H9 (cell line): ENCODE measurements around the gene FBXL19. TPM values are rescaled to one million over a fixed set of nuclear protein-coding genes. Genes with fewer than 3 reads are reported as not detected.

Experiments
- DNase-seq: peaks from one replicate; pipeline ENCODE4 v3.0.0-alpha.2; 2017
- H2AFZ ChIP-seq: one replicate; pipeline ENCODE4 v1.6.1; 2013; ENCODE audit warnings: mild to moderate bottlenecking, low read length, control low read depth, moderate library complexity
- H2AK5ac ChIP-seq: 2 replicates; pipeline ENCODE4 v1.6.1; 2013; ENCODE audit warnings: low read length, control low read depth, mixed read lengths; ENCODE audit not compliant: insufficient read length
- H2BK120ac ChIP-seq: one replicate; pipeline ENCODE4 v1.6.1; 2013; ENCODE audit warnings: low read depth, mild to moderate bottlenecking, low read length, control low read depth, inconsistent platforms; ENCODE audit not compliant: poor library complexity, severe bottlenecking
- H2BK12ac ChIP-seq: 2 replicates; pipeline ENCODE4 v1.6.1; 2013; ENCODE audit warnings: low read length, control low read depth, mixed read lengths, low read depth; ENCODE audit not compliant: insufficient read length
- H2BK15ac ChIP-seq: 2 replicates; pipeline ENCODE4 v1.6.1; 2013; ENCODE audit warnings: low read depth, low read length, control low read depth
- H2BK20ac ChIP-seq: one replicate; pipeline ENCODE4 v1.6.1; 2013; ENCODE audit warnings: low read depth, mild to moderate bottlenecking, low read length, control low read depth, inconsistent platforms; ENCODE audit not compliant: poor library complexity, severe bottlenecking
- H2BK5ac ChIP-seq: 2 replicates; pipeline ENCODE4 v1.6.1; 2013; ENCODE audit warnings: low read length, control low read depth, mixed read lengths; ENCODE audit not compliant: insufficient read length
- H3K14ac ChIP-seq: 2 replicates; pipeline ENCODE4 v1.6.1; 2013; ENCODE audit warnings: low read length, control low read depth; ENCODE audit not compliant: insufficient read depth
- H3K18ac ChIP-seq: 2 replicates; pipeline ENCODE4 v1.6.1; 2013; ENCODE audit warnings: low read depth, mild to moderate bottlenecking, mixed read lengths, low read length, control low read depth; ENCODE audit not compliant: insufficient read length
- H3K23ac ChIP-seq: 2 replicates; pipeline ENCODE4 v1.6.1; 2013; ENCODE audit warnings: low read length, control low read depth, mixed read lengths, low read depth; ENCODE audit not compliant: insufficient read length
- H3K23me2 ChIP-seq: 2 replicates; pipeline ENCODE4 v1.6.1; 2013; ENCODE audit warnings: low read depth, mild to moderate bottlenecking, mixed read lengths, low read length, control low read depth; ENCODE audit not compliant: insufficient read length, poor library complexity, severe bottlenecking
- H3K27ac ChIP-seq: 2 replicates; pipeline ENCODE4 v1.5.1; 2013; ENCODE audit warnings: low read length, control low read depth, mixed read lengths, low read depth; ENCODE audit not compliant: insufficient read length
- H3K27me3 ChIP-seq: 2 replicates; pipeline ENCODE4 v1.6.1; 2013; ENCODE audit warnings: low read length, control low read depth, inconsistent platforms; ENCODE audit not compliant: insufficient read depth
- H3K4ac ChIP-seq: 2 replicates; pipeline ENCODE4 v1.6.1; 2013; ENCODE audit warnings: low read depth, mild to moderate bottlenecking, control low read depth, inconsistent platforms, low read length, moderate library complexity
- H3K4me1 ChIP-seq: 2 replicates; pipeline ENCODE4 v1.6.1; 2013; ENCODE audit warnings: low read length, control low read depth, inconsistent platforms; ENCODE audit not compliant: insufficient read depth
- H3K4me2 ChIP-seq: 2 replicates; pipeline ENCODE4 v1.6.1; 2013; ENCODE audit warnings: low read length, control low read depth, mixed read lengths; ENCODE audit not compliant: insufficient read length, insufficient read depth
- H3K56ac ChIP-seq: 2 replicates; pipeline ENCODE4 v1.6.1; 2013; ENCODE audit warnings: low read depth, mild to moderate bottlenecking, mixed read lengths, low read length, control low read depth; ENCODE audit not compliant: insufficient read length
- H3K79me1 ChIP-seq: 2 replicates; pipeline ENCODE4 v1.6.1; 2013; ENCODE audit warnings: low read depth, mild to moderate bottlenecking, moderate library complexity, low read length, control low read depth, inconsistent platforms; ENCODE audit not compliant: insufficient read depth, poor library complexity, severe bottlenecking
- H3K79me2 ChIP-seq: 2 replicates; pipeline ENCODE4 v1.6.1; 2013; ENCODE audit warnings: low read length, control low read depth, inconsistent platforms; ENCODE audit not compliant: insufficient read depth
- H3K9ac ChIP-seq: 2 replicates; pipeline ENCODE4 v1.6.1; 2013; ENCODE audit warnings: low read length, control low read depth, mixed read lengths; ENCODE audit not compliant: insufficient read length; ENCODE audit errors: extremely low read depth
- H3K9me3 ChIP-seq: one replicate; pipeline ENCODE4 v1.6.1; 2013; ENCODE audit warnings: low read depth, low read length, inconsistent platforms; ENCODE audit not compliant: control insufficient read depth
- H3T11ph ChIP-seq: one replicate; pipeline ENCODE4 v1.6.1; 2013; ENCODE audit warnings: mild to moderate bottlenecking, low read length, control low read depth, inconsistent platforms
- H4K20me1 ChIP-seq: one replicate; pipeline ENCODE4 v1.6.1; 2013; ENCODE audit not compliant: control insufficient read depth, insufficient read length, insufficient read depth
- H4K5ac ChIP-seq: 2 replicates; pipeline ENCODE4 v1.6.1; 2013; ENCODE audit warnings: low read depth, mild to moderate bottlenecking, mixed read lengths, low read length, control low read depth; ENCODE audit not compliant: insufficient read length
- H4K8ac ChIP-seq: replicated peaks from 2 replicates; pipeline ENCODE4 v1.6.1; 2013; ENCODE audit warnings: low read length, control low read depth, mixed read lengths, low read depth; ENCODE audit not compliant: insufficient read length
- H4K91ac ChIP-seq: 2 replicates; pipeline ENCODE4 v1.6.1; 2013; ENCODE audit warnings: low read depth, mild to moderate bottlenecking, moderate library complexity, mixed read lengths, low read length, control low read depth; ENCODE audit not compliant: insufficient read length
- H3K27ac Mint-ChIP-seq, 3 experiments: 2 replicates in 2 of 3; 3 replicates in 1 of 3; pipeline ENCODE4 v1.8.0; 2020 to 2021; ENCODE audit warnings: mixed read lengths in 3 of 3, mild to moderate bottlenecking in 1 of 3, moderate library complexity in 1 of 3
- H3K27me3 Mint-ChIP-seq: 2 replicates; pipeline ENCODE4 v1.8.0; 2021; ENCODE audit warnings: low read depth, mild to moderate bottlenecking, moderate library complexity, mixed read lengths
- H3K36me3 Mint-ChIP-seq, 3 experiments: 2 replicates in 2 of 3; 3 replicates in 1 of 3; pipeline ENCODE4 v1.8.0; 2020 to 2021; ENCODE audit warnings: low read depth in 3 of 3, mixed read lengths in 3 of 3; ENCODE audit not compliant: insufficient read depth in 1 of 3
- H3K4me1 Mint-ChIP-seq, 2 experiments: 2 replicates each; pipeline ENCODE4 v1.8.0; 2020; ENCODE audit warnings: mixed read lengths in 2 of 2
- H3K4me3 Mint-ChIP-seq, 2 experiments: 2 replicates in 1 of 2; 3 replicates in 1 of 2; pipeline ENCODE4 v1.8.0; 2020 to 2021; ENCODE audit warnings: mild to moderate bottlenecking in 2 of 2, mixed read lengths in 2 of 2, moderate library complexity in 1 of 2
- H3K9me3 Mint-ChIP-seq, 2 experiments: 2 replicates in 1 of 2; 3 replicates in 1 of 2; pipeline ENCODE4 v1.8.0; 2020; ENCODE audit warnings: mild to moderate bottlenecking in 2 of 2, mixed read lengths in 2 of 2, moderate library complexity in 1 of 2
- CTCF ChIP-seq: fragments of 200-600 bp; sonication (generic); conservative IDR thresholded peaks from 3 replicates; pipeline ENCODE4 v1.8.0; 2021; ENCODE audit warnings: antibody characterized with exemption, mild to moderate bottlenecking
- WGBS: extraction: QIAGEN DNeasy Blood & Tissue Kit; methylation state at CpG from one replicate; pipeline ENCODE4 v1.1.7; 2013; ENCODE audit warnings: missing lambda C conversion rate, low lambda C conversion rate, mixed read lengths; ENCODE audit not compliant: insufficient read length; ENCODE audit errors: extremely low coverage; 5-methylcytosine and 5-hydroxymethylcytosine counted together
- total RNA-seq: library from RNA; stranded (reverse); gene quantifications from 2 replicates; pipeline ENCODE4 v1.2.1, GENCODE V29; 2021

FBXL19 gene
- total RNA-seq, 1 experiment from 2014 or later = 66.8 TPM

DNA sequence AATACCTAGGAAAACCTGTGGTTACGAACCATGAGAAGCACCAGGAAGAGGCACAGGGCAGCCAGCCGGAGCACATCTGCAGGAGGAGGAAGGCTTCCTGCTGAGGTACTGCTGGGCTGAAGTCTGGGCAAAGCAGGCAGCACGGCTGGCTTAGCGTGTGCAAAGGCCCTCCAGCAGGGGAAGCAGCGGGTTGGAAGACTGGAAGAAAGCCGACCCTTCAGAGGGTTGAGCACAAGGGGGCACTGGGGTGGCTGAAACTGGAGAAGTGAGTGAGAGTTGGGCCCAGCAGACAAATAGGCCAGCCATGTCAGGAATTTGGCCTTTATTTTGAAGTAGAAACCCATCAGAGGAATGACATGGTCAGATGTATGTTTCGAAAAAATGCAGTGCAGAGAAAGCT lies 49.5 kb downstream of the FBXL19 start:
- DNase-seq = no peak

More for the DNA sequence above, 49.5 kb downstream of the FBXL19 start:
- WGBS = no CpG with 5 or more reads among the region's 7 CpGs
- Histone ChIP-seq H3K56ac (no peak overlapping the region), H2BK5ac (no peak overlapping the region), H2BK20ac (no peak overlapping the region), H3T11ph (no peak overlapping the region), H3K27ac (no peak overlapping the region), H3K4me2 (no peak overlapping the region), H3K4me1 (no peaks in the 10 kb centered on the region), H3K27me3 (no peaks in the 10 kb centered on the region), H2BK120ac (no peak overlapping the region), H4K5ac (no peak overlapping the region), H3K9ac (no peak overlapping the region), H3K79me1 (no peaks in the 10 kb centered on the region), H2BK12ac (no peak overlapping the region), H4K8ac (no peak overlapping the region), H3K23ac (no peak overlapping the region), H3K9me3 (no peaks in the 10 kb centered on the region), H3K79me2 (no peaks in the 10 kb centered on the region), H2AFZ (no peak overlapping the region), H3K4ac (no peak overlapping the region), H2BK15ac (no peak overlapping the region), H3K18ac (no peak overlapping the region), H3K23me2 (no peaks in the 10 kb centered on the region), H3K14ac (no peak overlapping the region), H4K91ac (no peak overlapping the region), H2AK5ac (no peak overlapping the region), H4K20me1 (peaks cover 2% of the 10 kb centered on the region)
- H3K36me3 Mint-ChIP-seq = peaks cover 56 to 92% (median 79%) of the 10 kb centered on the region in 3 experiments; a peak in 6 of 7 replicates
- no peaks in the 10 kb centered on the region for H3K9me3 Mint-ChIP-seq
- no peaks in the 10 kb centered on the region for H3K4me1 Mint-ChIP-seq
- peak overlapping the region in 1 of 3 experiments; percentile 68; a peak in 1 of 7 replicates for H3K27ac Mint-ChIP-seq
- TF ChIP-seq CTCF = peak; percentile 43; the same call in 2 of the 3 replicates
- no peaks in the 10 kb centered on the region; the same call in 1 of the 2 replicates for H3K27me3 Mint-ChIP-seq
- no peak overlapping the region; a peak in 1 of 5 replicates for H3K4me3 Mint-ChIP-seq
